IMR-90 (cell line): ENCODE results near the gene PUM2. TPM values are rescaled to one million over a fixed set of nuclear protein-coding genes. Genes with fewer than 3 reads are reported as not detected.

Experiments used
- ATAC-seq: fragments of 200-7000 bp; cut with Tn5 transposase; 2 replicates; pipeline ENCODE4 v1.9.1; 2020; ENCODE audit warnings: low read depth, mild to moderate bottlenecking, moderate library complexity
- BruUV-seq: library from RNA; stranded (reverse); fragments of 400-500 nt; replicated peaks from 2 replicates; lab custom pipeline; 2021; lab: Mats Ljungman, UMichigan
- CTCF ChIA-PET: fragments of 300-600 bp; formaldehyde crosslinking; extraction: SDS; loops from one replicate; lab custom pipeline; 2021; ENCODE audit warnings: antibody characterized with exemption; lab: Yijun Ruan, JAX
- POLR2A ChIA-PET: fragments of 300-600 bp; sonication (Branson Sonifier 250); formaldehyde crosslinking; loops from one replicate; lab custom pipeline; 2022; ENCODE audit warnings: antibody characterized with exemption; ENCODE audit not compliant: unreplicated experiment; lab: Charles Lee
- DNase-seq: peaks from one replicate; pipeline ENCODE4 v3.0.0; 2013
- H2AFZ ChIP-seq: replicated peaks from 2 replicates; pipeline ENCODE3; 2013; ENCODE audit warnings: low read length, mild to moderate bottlenecking; ENCODE audit not compliant: poor library complexity
- H2AK5ac ChIP-seq: 2 replicates; pipeline ENCODE4 v1.6.1; 2013; ENCODE audit warnings: low read depth, low read length, inconsistent platforms
- H2AK9ac ChIP-seq: replicated peaks from 2 replicates; pipeline ENCODE3; 2013; ENCODE audit warnings: mild to moderate bottlenecking, low read depth, low read length, moderate library complexity; ENCODE audit not compliant: poor library complexity
- H2BK120ac ChIP-seq: 2 replicates; pipeline ENCODE4 v1.6.1; 2013; ENCODE audit warnings: low read depth, low read length, inconsistent platforms
- H2BK15ac ChIP-seq: 3 replicates; pipeline ENCODE4 v1.6.1; 2013; ENCODE audit warnings: low read depth, low read length, inconsistent platforms
- H2BK20ac ChIP-seq: 2 replicates; pipeline ENCODE4 v1.6.1; 2013; ENCODE audit warnings: low read depth, mild to moderate bottlenecking, inconsistent platforms, low read length, moderate library complexity
- H2BK5ac ChIP-seq: 2 replicates; pipeline ENCODE4 v1.6.1; 2013; ENCODE audit warnings: mild to moderate bottlenecking, low read depth, low read length, inconsistent platforms; ENCODE audit not compliant: poor library complexity, severe bottlenecking
- H3K14ac ChIP-seq: replicated peaks from 2 replicates; pipeline ENCODE4 v1.6.1; 2013; ENCODE audit warnings: low read depth, low read length, inconsistent platforms
- H3K18ac ChIP-seq: 2 replicates; pipeline ENCODE4 v1.6.1; 2013; ENCODE audit warnings: low read depth, low read length, control low read depth
- H3K23ac ChIP-seq: 2 replicates; pipeline ENCODE4 v1.6.1; 2013; ENCODE audit warnings: low read depth, low read length, inconsistent platforms
- H3K27ac ChIP-seq: 2 replicates; pipeline ENCODE4 v1.5.1; 2013; ENCODE audit warnings: mild to moderate bottlenecking, control low read depth, low read length; ENCODE audit not compliant: insufficient read depth
- H3K27me3 ChIP-seq: 2 replicates; pipeline ENCODE4 v1.6.1; 2013; ENCODE audit warnings: low read length; ENCODE audit not compliant: control insufficient read depth, insufficient read depth
- H3K36me3 ChIP-seq: 2 replicates; pipeline ENCODE4 v1.6.1; 2013; ENCODE audit warnings: low read length, mixed read lengths; ENCODE audit not compliant: control insufficient read depth, insufficient read depth
- H3K4ac ChIP-seq: 2 replicates; pipeline ENCODE4 v1.6.1; 2013; ENCODE audit warnings: low read depth, low read length, inconsistent platforms
- H3K4me1 ChIP-seq: 2 replicates; pipeline ENCODE4 v1.6.1; 2013; ENCODE audit warnings: low read length, mixed read lengths; ENCODE audit not compliant: control insufficient read depth, insufficient read depth
- H3K4me2 ChIP-seq: 2 replicates; pipeline ENCODE4 v1.6.1; 2013; ENCODE audit warnings: low read depth, mild to moderate bottlenecking, control low read depth, low read length, moderate library complexity
- H3K4me3 ChIP-seq: 2 replicates; pipeline ENCODE4 v1.5.1; 2013; ENCODE audit warnings: low read depth, mild to moderate bottlenecking, control low read depth, low read length, moderate library complexity; ENCODE audit not compliant: insufficient read depth
- H3K56ac ChIP-seq: 2 replicates; pipeline ENCODE4 v1.6.1; 2013; ENCODE audit warnings: low read length, inconsistent platforms; ENCODE audit not compliant: insufficient read depth; ENCODE audit errors: extremely low read depth
- H3K79me1 ChIP-seq, 2 experiments: 2 replicates each; pipeline ENCODE4 v1.6.1; 2013; ENCODE audit warnings: low read length in 2 of 2, inconsistent platforms in 1 of 2, low read depth in 1 of 2
- H3K9ac ChIP-seq: 2 replicates; pipeline ENCODE4 v1.6.1; 2013; ENCODE audit warnings: low read depth, low read length, control low read depth
- H3K9me1 ChIP-seq: 2 replicates; pipeline ENCODE4 v1.6.1; 2013; ENCODE audit warnings: low read length, inconsistent platforms; ENCODE audit not compliant: insufficient read depth
- H3K9me3 ChIP-seq: 2 replicates; pipeline ENCODE4 v1.6.1; 2013; ENCODE audit warnings: low read length; ENCODE audit not compliant: control insufficient read depth, insufficient read depth
- H4K20me1 ChIP-seq: 2 replicates; pipeline ENCODE4 v1.6.1; 2013; ENCODE audit warnings: low read length, inconsistent platforms; ENCODE audit not compliant: insufficient read depth
- H4K5ac ChIP-seq: 2 replicates; pipeline ENCODE4 v1.6.1; 2013; ENCODE audit warnings: mild to moderate bottlenecking, low read depth, low read length, control low read depth
- H4K8ac ChIP-seq, 2 experiments: 2 replicates each; pipeline ENCODE4 v1.6.1; 2013; ENCODE audit warnings: low read depth in 2 of 2, low read length in 2 of 2, control low read depth in 1 of 2, inconsistent platforms in 1 of 2
- H4K91ac ChIP-seq: 2 replicates; pipeline ENCODE4 v1.6.1; 2013; ENCODE audit warnings: low read depth, low read length, inconsistent platforms; ENCODE audit not compliant: insufficient read depth
- BHLHE40 ChIP-seq: fragments of 150-350 bp; IDR thresholded peaks from 2 replicates; pipeline ENCODE4 v1.6.1; 2016; ENCODE audit warnings: mild to moderate bottlenecking, low read depth, low read length
- CEBPB ChIP-seq: IDR thresholded peaks from 2 replicates; pipeline ENCODE4 v1.6.1; 2012; ENCODE audit warnings: low read depth, low read length, improper control_type of control experiment
- CHD1 ChIP-seq: IDR thresholded peaks from 2 replicates; pipeline ENCODE4 v1.6.1; 2012; ENCODE audit warnings: low read depth, low read length, improper control_type of control experiment
- FOS ChIP-seq: fragments of 150-350 bp; IDR thresholded peaks from 2 replicates; pipeline ENCODE4 v1.6.1; 2016; ENCODE audit warnings: low read depth, low read length
- MAFK ChIP-seq: IDR thresholded peaks from 2 replicates; pipeline ENCODE4 v1.6.1; 2012; ENCODE audit warnings: low read depth, low read length, improper control_type of control experiment
- MAZ ChIP-seq: IDR thresholded peaks from 2 replicates; pipeline ENCODE4 v1.6.1; 2012; ENCODE audit warnings: low read depth, mild to moderate bottlenecking, low read length, improper control_type of control experiment, moderate library complexity, borderline replicate concordance
- MXI1 ChIP-seq: IDR thresholded peaks from 2 replicates; pipeline ENCODE4 v1.6.1; 2012; ENCODE audit warnings: low read depth, mild to moderate bottlenecking, low read length, moderate library complexity, borderline replicate concordance
- NFE2L2 ChIP-seq: fragments of 150-350 bp; IDR thresholded peaks from 2 replicates; pipeline ENCODE4 v1.6.1; 2016; ENCODE audit warnings: low read depth, mild to moderate bottlenecking, low read length
- POLR2A ChIP-seq: IDR thresholded peaks from 2 replicates; pipeline ENCODE4 v1.6.1; 2012; ENCODE audit warnings: mild to moderate bottlenecking, low read depth, low read length
- RAD21 ChIP-seq: IDR thresholded peaks from 2 replicates; pipeline ENCODE4 v1.6.1; 2012; ENCODE audit warnings: low read length, improper control_type of control experiment
- RCOR1 ChIP-seq: IDR thresholded peaks from 2 replicates; pipeline ENCODE4 v1.6.1; 2012; ENCODE audit warnings: mild to moderate bottlenecking, low read length, improper control_type of control experiment; ENCODE audit not compliant: insufficient replicate concordance
- RFX5 ChIP-seq: IDR thresholded peaks from 2 replicates; pipeline ENCODE4 v1.8.0; 2012; ENCODE audit warnings: low read depth, mild to moderate bottlenecking, low read length, moderate library complexity
- SMC3 ChIP-seq: fragments of 150-350 bp; IDR thresholded peaks from 2 replicates; pipeline ENCODE4 v1.6.1; 2016; ENCODE audit warnings: low read depth, mild to moderate bottlenecking, antibody characterized with exemption, low read length, moderate library complexity
- USF2 ChIP-seq: fragments of 150-350 bp; IDR thresholded peaks from 2 replicates; pipeline ENCODE4 v1.6.1; 2017; ENCODE audit warnings: mild to moderate bottlenecking, antibody characterized with exemption, low read length, low read depth
- WGBS, 2 experiments: methylation state at CpG; one replicate each; pipeline versions ENCODE4 v1.1.5 to v1.1.7; 2013; ENCODE audit warnings: missing lambda C conversion rate in 2 of 2; ENCODE audit not compliant: insufficient read length in 1 of 2; ENCODE audit errors: extremely low coverage in 2 of 2; 5-methylcytosine and 5-hydroxymethylcytosine counted together
- dilution Hi-C: fragments of 300-500 bp; cut with HindIII; formaldehyde crosslinking; loops from one replicate; pipeline ENCODE4 v1.14.3; 2018; ENCODE audit warnings: low sequenced_read_pairs; ENCODE audit not compliant: unreplicated experiment
- in situ Hi-C: fragments of 300-500 bp; cut with MboI; formaldehyde crosslinking; loops from 3 replicates; pipeline ENCODE4 v1.14.3; 2019; ENCODE audit warnings: low sequenced_read_pairs, inconsistent platforms, mixed read lengths
- intact Hi-C: fragments of 100-400 bp; cut with micrococcal nuclease; formaldehyde crosslinking; loops from 2 replicates; pipeline ENCODE4 v1.10.0; 2022
- polyA plus RNA-seq, 3 experiments: library from polyadenylated mRNA; depleted of rRNA; stranded (reverse); fragments of >200 nt; gene quantifications; 2 replicates each; pipeline ENCODE4 v1.2.3, GENCODE V29; 2012; ENCODE audit warnings: low replicate concordance in 1 of 3
- total RNA-seq: library from RNA; depleted of rRNA; stranded (reverse); fragments of >200 nt; gene quantifications from 2 replicates; pipeline ENCODE4 v1.2.3, GENCODE V29; 2012
- TF ChIP-seq, protein P1 (sequence below): conservative IDR thresholded peaks from 2 replicates; pipeline ENCODE4 v1.5.1; 2012; ENCODE audit warnings: mild to moderate bottlenecking, low read depth, low read length, improper control_type of control experiment
- TF ChIP-seq, protein P2 (sequence below): fragments of 150-350 bp; IDR thresholded peaks from 2 replicates; pipeline ENCODE4 v1.6.1; 2016; ENCODE audit warnings: low read depth, mild to moderate bottlenecking, low read length, moderate library complexity, borderline replicate concordance

Gene PUM2
- total and polyA plus RNA-seq, 2 of the 4 experiments (the other 2 are of a cell fraction) = 18.8 to 38.4 TPM

DNA sequence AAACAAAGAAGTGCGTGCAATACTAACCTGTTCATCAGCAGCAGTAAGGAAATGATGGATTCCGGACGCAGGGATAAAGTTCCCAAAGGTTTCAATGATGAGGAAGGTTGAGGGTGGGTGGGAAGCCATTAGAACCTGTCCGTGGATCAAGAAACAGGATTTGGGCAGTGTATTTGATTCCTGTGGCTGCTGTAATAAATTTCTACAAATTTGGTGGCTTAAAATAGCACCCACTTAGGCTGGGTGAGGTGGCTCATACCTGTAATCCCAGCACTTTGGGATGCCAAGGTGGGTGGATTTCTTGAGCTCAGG lies 120.6 kb downstream of the PUM2 start:
- Histone ChIP-seq H3K23ac (no peak overlapping the region), H2AK5ac (no peak overlapping the region), H3K4me2 (no peak overlapping the region), H4K91ac (no peak overlapping the region), H4K5ac (no peak overlapping the region), H2BK15ac (no peak overlapping the region), H3K27me3 (no peaks in the 10 kb centered on the region), H3K4me3 (no peak overlapping the region), H3K18ac (no peak overlapping the region), H3K14ac (no peak overlapping the region), H2BK120ac (no peak overlapping the region), H3K9ac (no peak overlapping the region), H3K4me1 (no peaks in the 10 kb centered on the region), H3K79me1 (no peaks in the 10 kb centered on the region), H2BK5ac (no peak overlapping the region), H2AFZ (no peak overlapping the region), H4K8ac (no peak overlapping the region), H3K4ac (no peak overlapping the region), H4K20me1 (no peaks in the 10 kb centered on the region), H2BK20ac (no peak overlapping the region), H2AK9ac (no peak overlapping the region), H3K9me3 (0 out of 2 replicates have a peak, but pooled peaks cover 2% of the 10 kb centered on the region), H3K27ac (no peak overlapping the region), H3K9me1 (peaks cover 6% of the 10 kb centered on the region; the same call in 1 of the 2 replicates), H3K36me3 (no peaks in the 10 kb centered on the region), H3K56ac (no peak overlapping the region)
- intact Hi-C loops (no loop called here), dilution Hi-C loops (no loop called here), in situ Hi-C loops (no loop called here)
- DNase-seq (no peak), ATAC-seq (no peak)
- no TSS peak for BruUV-seq
- ChIA-PET CTCF (no interaction called here), POLR2A (no interaction called here)
- TF ChIP-seq SMC3 (no peak), RAD21 (no peak), USF2 (no peak), CHD1 (no peak), MXI1 (no peak), RFX5 (no peak), CEBPB (no peak), NFE2L2 (no peak), RCOR1 (no peak), MAZ (no peak), FOS (no peak), MAFK (no peak), BHLHE40 (no peak), POLR2A (no peak)
- TF ChIP-seq, protein P1, sequence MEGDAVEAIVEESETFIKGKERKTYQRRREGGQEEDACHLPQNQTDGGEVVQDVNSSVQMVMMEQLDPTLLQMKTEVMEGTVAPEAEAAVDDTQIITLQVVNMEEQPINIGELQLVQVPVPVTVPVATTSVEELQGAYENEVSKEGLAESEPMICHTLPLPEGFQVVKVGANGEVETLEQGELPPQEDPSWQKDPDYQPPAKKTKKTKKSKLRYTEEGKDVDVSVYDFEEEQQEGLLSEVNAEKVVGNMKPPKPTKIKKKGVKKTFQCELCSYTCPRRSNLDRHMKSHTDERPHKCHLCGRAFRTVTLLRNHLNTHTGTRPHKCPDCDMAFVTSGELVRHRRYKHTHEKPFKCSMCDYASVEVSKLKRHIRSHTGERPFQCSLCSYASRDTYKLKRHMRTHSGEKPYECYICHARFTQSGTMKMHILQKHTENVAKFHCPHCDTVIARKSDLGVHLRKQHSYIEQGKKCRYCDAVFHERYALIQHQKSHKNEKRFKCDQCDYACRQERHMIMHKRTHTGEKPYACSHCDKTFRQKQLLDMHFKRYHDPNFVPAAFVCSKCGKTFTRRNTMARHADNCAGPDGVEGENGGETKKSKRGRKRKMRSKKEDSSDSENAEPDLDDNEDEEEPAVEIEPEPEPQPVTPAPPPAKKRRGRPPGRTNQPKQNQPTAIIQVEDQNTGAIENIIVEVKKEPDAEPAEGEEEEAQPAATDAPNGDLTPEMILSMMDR = no peak
- TF ChIP-seq, protein P2, sequence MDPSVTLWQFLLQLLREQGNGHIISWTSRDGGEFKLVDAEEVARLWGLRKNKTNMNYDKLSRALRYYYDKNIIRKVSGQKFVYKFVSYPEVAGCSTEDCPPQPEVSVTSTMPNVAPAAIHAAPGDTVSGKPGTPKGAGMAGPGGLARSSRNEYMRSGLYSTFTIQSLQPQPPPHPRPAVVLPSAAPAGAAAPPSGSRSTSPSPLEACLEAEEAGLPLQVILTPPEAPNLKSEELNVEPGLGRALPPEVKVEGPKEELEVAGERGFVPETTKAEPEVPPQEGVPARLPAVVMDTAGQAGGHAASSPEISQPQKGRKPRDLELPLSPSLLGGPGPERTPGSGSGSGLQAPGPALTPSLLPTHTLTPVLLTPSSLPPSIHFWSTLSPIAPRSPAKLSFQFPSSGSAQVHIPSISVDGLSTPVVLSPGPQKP = no peak
- no CpG with 5 or more reads among the region's 4 CpGs for WGBS, 2 experiments
